ENCODE data around the gene L3MBTL1. TPM values are rescaled to one million over a fixed set of nuclear protein-coding genes. Genes with fewer than 3 reads are reported as not detected.

Gene L3MBTL1
- total and polyA plus RNA-seq, 2 of the 4 experiments (the other 2 are of a cell fraction) = 2.2 to 4.5 TPM

GRCh38 chr20:43535370-43536004 lies 28.0 kb downstream of the L3MBTL1 start:
- no peak overlapping the region for H3K14ac ChIP-seq (replicated peaks; ENCODE audit: low read depth, low read length)
- no peaks in the 10 kb centered on the region for H3K9me3 ChIP-seq (ENCODE audit: control insufficient read depth, insufficient read depth, low read length)
- TF ChIP-seq SMC3 (IDR thresholded peaks at IDR 0.05; ENCODE audit: low read depth, low read length) (no peak), NFE2L2 (IDR thresholded peaks at IDR 0.05; ENCODE audit: low read depth, low read length) (no peak), CTCF (conservative IDR thresholded peaks at IDR 0.05; ENCODE audit: low read depth, low read length) (no peak), POLR2A (IDR thresholded peaks at IDR 0.05; ENCODE audit: low read depth, low read length) (no peak), MAFK (IDR thresholded peaks at IDR 0.05; ENCODE audit: low read depth, low read length) (no peak), BHLHE40 (IDR thresholded peaks at IDR 0.05; ENCODE audit: low read depth, low read length) (no peak)
- H2AK9ac ChIP-seq (replicated peaks; ENCODE audit: low read depth, low read length, poor library complexity) = no peak overlapping the region
- ATAC-seq (ENCODE audit: low read depth) (no peak), DNase-seq (no peak)
- no peak overlapping the region for H3K4me2 ChIP-seq (ENCODE audit: low read depth, low read length)
- H3K79me1 ChIP-seq (ENCODE audit: low read depth in 1 of 2, low read length in 2 of 2) = no peaks in the 10 kb centered on the region
- no peaks in the 10 kb centered on the region for H3K9me1 ChIP-seq (ENCODE audit: insufficient read depth, low read length)
- no peak overlapping the region for H3K56ac ChIP-seq (ENCODE audit: extremely low read depth, insufficient read depth, low read length)
- H3K9ac ChIP-seq (ENCODE audit: low read depth, low read length) = no peak overlapping the region
- CTCF ChIA-PET = no interaction called here
- in situ Hi-C loops (cut with MboI; ENCODE audit: low sequenced_read_pairs) = loop anchor here (5.0 to 10.0 kb wide), 2 partner anchors 159 to 547 kb away; no protein-coding TSS in a partner anchor
- no peak overlapping the region for H4K8ac ChIP-seq (ENCODE audit: low read depth in 2 of 2, low read length in 2 of 2)
- no peak overlapping the region for H2AFZ ChIP-seq (replicated peaks; ENCODE audit: low read length, poor library complexity)
- no peak overlapping the region for H4K5ac ChIP-seq (ENCODE audit: low read depth, low read length)
- H2BK5ac ChIP-seq (ENCODE audit: low read depth, low read length, poor library complexity, severe bottlenecking) = no peak overlapping the region
- H3K27ac ChIP-seq (ENCODE audit: insufficient read depth, low read length) = no peak overlapping the region
- POLR2A ChIA-PET (ENCODE audit: unreplicated experiment) = no interaction called here
- peaks cover 3% of the 10 kb centered on the region for H3K36me3 ChIP-seq (ENCODE audit: control insufficient read depth, insufficient read depth, low read length)
- no peak overlapping the region for H3K4ac ChIP-seq (ENCODE audit: low read depth, low read length)
- H2BK15ac ChIP-seq (ENCODE audit: low read depth, low read length) = no peak overlapping the region
- H4K91ac ChIP-seq (ENCODE audit: insufficient read depth, low read depth, low read length) = no peak overlapping the region
- no peak overlapping the region for H2BK120ac ChIP-seq (ENCODE audit: low read depth, low read length)
- peaks cover 3% of the 10 kb centered on the region; the same call in 1 of the 2 replicates for H3K4me1 ChIP-seq (ENCODE audit: control insufficient read depth, insufficient read depth, low read length)
- H3K4me3 ChIP-seq (ENCODE audit: insufficient read depth, low read depth, low read length) = no peak overlapping the region
- H4K20me1 ChIP-seq (ENCODE audit: insufficient read depth, low read length) = no peaks in the 10 kb centered on the region
- no peak overlapping the region for H2BK20ac ChIP-seq (ENCODE audit: low read depth, low read length)
- no peak overlapping the region for H2AK5ac ChIP-seq (ENCODE audit: low read depth, low read length)
- WGBS, 2 experiments (ENCODE audit: extremely low coverage in 2 of 2, insufficient read length in 1 of 2) = no CpG with 5 or more reads among the region's 7 CpGs
- dilution Hi-C loops (cut with HindIII; ENCODE audit: low sequenced_read_pairs, unreplicated experiment) = no loop called here
- no peak overlapping the region for H3K18ac ChIP-seq (ENCODE audit: low read depth, low read length)
- H3K23ac ChIP-seq (ENCODE audit: low read depth, low read length) = no peak overlapping the region
- intact Hi-C loops (cut with micrococcal nuclease) = loop anchor here (5.0 kb wide), 1 partner anchor 212 kb away; no protein-coding TSS in a partner anchor
- no TSS peak for BruUV-seq (replicated peaks)
- no peaks in the 10 kb centered on the region; the same call in 1 of the 2 replicates for H3K27me3 ChIP-seq (ENCODE audit: control insufficient read depth, insufficient read depth, low read length)

Measured in IMR-90 (cell line).